Bronchial smooth muscle cell (primary cell): Measurements from ENCODE around the gene G3BP1. TPM values are rescaled to one million over a fixed set of nuclear protein-coding genes. Genes with fewer than 3 reads are reported as not detected.

Source experiments
- total RNA-seq: library from RNA; depleted of rRNA; stranded (reverse); fragments of >200 nt; gene quantifications from 2 replicates; pipeline ENCODE4 v1.2.1, GENCODE V29; 2014

The G3BP1 gene
- 89.2 and 113 TPM in 2 replicates for total RNA-seq

GRCh38 chr5:151771259-151772028, at the start of gene G3BP1:
TSS of gene G3BP1 (plus strand) at chr5:151771954. CDS start at chr5:151786621, 14,667 bp downstream.

DNA sequence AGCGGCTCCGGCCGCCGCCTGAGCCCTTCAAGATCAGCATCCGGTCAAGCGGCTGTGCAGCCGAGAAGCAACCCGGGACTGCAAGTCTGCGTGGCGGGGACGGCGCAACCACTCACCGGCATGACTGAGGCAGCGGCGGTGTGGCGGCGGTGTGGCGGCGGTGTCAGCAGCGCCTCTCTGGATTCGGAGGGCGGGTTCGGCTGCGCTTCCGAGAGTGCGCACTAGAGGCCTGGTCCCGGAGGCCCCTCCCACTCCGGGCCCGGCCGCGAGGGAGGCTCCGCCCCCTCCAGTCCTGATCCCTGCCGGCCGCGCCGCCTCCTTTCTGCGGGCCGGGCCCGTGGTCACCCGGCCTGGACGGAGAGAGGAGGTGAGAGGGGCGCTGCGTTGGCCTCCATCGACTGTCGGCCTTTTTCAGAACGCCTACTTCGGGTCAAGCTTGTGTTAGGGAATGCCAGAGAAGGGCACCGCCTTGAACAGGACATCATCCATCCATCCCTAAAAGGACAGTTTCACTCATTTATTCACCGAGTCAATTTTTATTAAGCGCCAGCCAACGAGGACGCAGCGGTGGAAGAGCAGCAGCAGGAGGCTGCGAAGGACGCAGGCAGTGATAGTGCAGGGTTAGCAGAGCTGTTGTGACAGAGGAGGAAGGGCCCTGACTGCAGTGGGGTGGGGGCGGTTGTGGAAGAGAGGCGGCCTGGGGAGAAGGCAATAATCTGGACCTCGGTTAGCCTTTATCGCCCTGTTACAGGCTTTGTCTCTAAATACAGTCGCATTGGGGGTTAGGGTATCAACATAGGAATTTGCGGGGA, 13.1 kb upstream of the G3BP1 start, which contains the start of gene ATOX1:
Gene ATOX1, minus strand, starts transcription at position 202 of the 812 bp plus-strand sequence. Its CDS starts 80 bp downstream, at position 122.

Other genes starting within 250 kb of the G3BP1 start
- gene FAT2, start 180.6 kb upstream of the G3BP1 start, total RNA-seq: under 0.01 and 0.09 TPM in 2 replicates
- 615 and 832 TPM in 2 replicates for gene SPARC, start 85.0 kb upstream of the G3BP1 start, total RNA-seq
- 85.0 and 99.2 TPM in 2 replicates for gene ATOX1, start 13.3 kb upstream of the G3BP1 start, total RNA-seq
- gene GLRA1, start 152.9 kb downstream of the G3BP1 start, total RNA-seq: not detected in 2 replicates